H1 (cell line): Measurements from ENCODE around the gene NOTCH4. TPM values are rescaled to one million over a fixed set of nuclear protein-coding genes. Genes with fewer than 3 reads are reported as not detected.

Experiments
- SRF ChIP-seq: IDR thresholded peaks from 2 replicates; pipeline ENCODE4 v1.6.1; 2011; ENCODE audit warnings: mild to moderate bottlenecking, low read depth, low read length, moderate library complexity
- polyA plus RNA-seq, 7 experiments: library from polyadenylated mRNA; depleted of rRNA in 3 of 7; stranded (reverse) in 5 of 7; unstranded in 2 of 7; fragments of >200 nt in 5 of 7; fragments of 200-250 nt in 2 of 7; gene quantifications; 1 replicate in 5 of 7; 2 replicates in 1 of 7; 4 replicates in 1 of 7; pipeline versions ENCODE4 v1.2.1 to v1.2.3, GENCODE V29; 2011 to 2013; ENCODE audit warnings: missing spikeins in 2 of 7, mixed read lengths in 2 of 7
- total RNA-seq: library from RNA; stranded (reverse); fragmentation: NEBNext Ultra II Directional; extraction: Animal tissue kit (Norgen Biotek cat#: 25700); gene quantifications from 2 replicates; pipeline ENCODE4 v1.2.1, GENCODE V29; 2021

The NOTCH4 gene
- total and polyA plus RNA-seq, 2 of the 8 experiments (the other 6 are each of a cell fraction or from before 2014, with no cell fraction given): 1.9 to 2.8 TPM

GRCh38 chr6:32195652-32195901 lies 28.3 kb downstream of the NOTCH4 start (continued):
- TF ChIP-seq SRF: peak; percentile 65; the same call in 1 of the 2 replicates
